Loucy (cell line): Measurements from ENCODE around the gene HBE1.

Experiments used
- H2AFZ ChIP-seq: fragments of 200-600 bp; sonication (generic); 2 replicates; pipeline ENCODE4 v1.6.0; 2016; ENCODE audit warnings: antibody characterized with exemption, mild to moderate bottlenecking, low read length, moderate library complexity
- H3F3A ChIP-seq: fragments of 200-600 bp; 2 replicates; pipeline ENCODE4 v1.6.0; 2016; ENCODE audit warnings: antibody characterized with exemption, low read depth, mild to moderate bottlenecking
- H3K27me3 ChIP-seq: fragments of 200-600 bp; sonication (generic); 2 replicates; pipeline ENCODE4 v1.6.1; 2014; ENCODE audit warnings: low read length, mild to moderate bottlenecking; ENCODE audit not compliant: insufficient read depth, poor library complexity, severe bottlenecking
- H3K36me3 ChIP-seq: fragments of 200-600 bp; sonication (generic); 2 replicates; pipeline ENCODE4 v1.6.1; 2016; ENCODE audit warnings: low read length; ENCODE audit not compliant: insufficient read depth
- H3K4me1 ChIP-seq: fragments of 200-600 bp; sonication (generic); 2 replicates; pipeline ENCODE4 v1.5.1; 2014; ENCODE audit warnings: low read length, mild to moderate bottlenecking; ENCODE audit not compliant: insufficient read depth, poor library complexity, severe bottlenecking
- H3K4me2 ChIP-seq: fragments of 200-600 bp; sonication (generic); 2 replicates; pipeline ENCODE4 v1.6.0; 2014; ENCODE audit warnings: antibody characterized with exemption, low read length, low read depth, mild to moderate bottlenecking; ENCODE audit not compliant: poor library complexity, severe bottlenecking
- H3K4me3 ChIP-seq: fragments of 200-600 bp; sonication (generic); 2 replicates; pipeline ENCODE4 v1.5.1; 2014; ENCODE audit warnings: low read length, mild to moderate bottlenecking, mixed read lengths; ENCODE audit not compliant: poor library complexity, severe bottlenecking
- H3K79me2 ChIP-seq: fragments of 200-600 bp; sonication (generic); 2 replicates; pipeline ENCODE4 v1.6.1; 2014; ENCODE audit warnings: low read length; ENCODE audit not compliant: insufficient read depth
- H3K9ac ChIP-seq: fragments of 200-600 bp; sonication (generic); 2 replicates; pipeline ENCODE4 v1.6.0; 2014; ENCODE audit warnings: mild to moderate bottlenecking, low read depth, low read length, moderate library complexity; ENCODE audit not compliant: poor library complexity, severe bottlenecking
- H3K9me2 ChIP-seq: fragments of 200-600 bp; sonication (generic); replicated peaks from 2 replicates; pipeline ENCODE4 v1.6.1; 2016; ENCODE audit warnings: low read depth, low read length, mixed read lengths
- H3K9me3 ChIP-seq: fragments of 200-600 bp; sonication (generic); 2 replicates; pipeline ENCODE4 v1.6.1; 2014; ENCODE audit warnings: mild to moderate bottlenecking, antibody characterized with exemption, low read length, low read depth; ENCODE audit not compliant: insufficient read depth
- H4K20me1 ChIP-seq: fragments of 200-600 bp; sonication (generic); 2 replicates; pipeline ENCODE4 v1.6.0; 2014; ENCODE audit warnings: antibody characterized with exemption, low read length, mild to moderate bottlenecking; ENCODE audit not compliant: insufficient read depth, poor library complexity, severe bottlenecking
- EZH2phosphoT487 ChIP-seq: fragments of 200-600 bp; IDR thresholded peaks from 2 replicates; pipeline ENCODE4 v1.6.1; 2018; ENCODE audit warnings: antibody characterized with exemption, mild to moderate bottlenecking, moderate library complexity, borderline replicate concordance
- TF ChIP-seq, protein P1 (sequence below): fragments of 200-600 bp; sonication (generic); conservative IDR thresholded peaks from 2 replicates; pipeline ENCODE4 v1.5.1; 2014; ENCODE audit warnings: mild to moderate bottlenecking, antibody characterized with exemption, low read length

HBE1 gene

DNA sequence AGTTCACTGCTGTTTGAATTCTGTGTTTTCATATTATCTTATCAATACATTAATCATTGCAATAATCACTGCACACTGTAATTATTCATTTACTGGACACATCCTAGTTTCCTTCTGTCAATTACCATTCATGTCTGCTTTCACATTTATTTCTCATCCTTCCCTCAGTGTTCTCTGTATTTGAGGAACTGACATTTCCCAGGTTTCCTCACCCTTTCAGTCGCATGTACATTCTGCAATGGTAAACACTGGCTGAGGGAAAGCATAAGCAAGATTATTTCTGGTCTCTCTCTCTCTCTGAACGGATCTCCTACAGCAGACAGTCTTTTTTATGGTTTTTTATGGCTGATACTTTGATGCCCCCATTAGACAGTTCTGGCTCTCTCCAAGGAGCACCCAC, 31.3 kb downstream of the HBE1 start:
- Histone ChIP-seq H3K27me3 (no peaks in the 10 kb centered on the region), H4K20me1 (no peaks in the 10 kb centered on the region), H3F3A (no peaks in the 10 kb centered on the region), H3K9me2 (no peaks in the 10 kb centered on the region), H3K79me2 (no peaks in the 10 kb centered on the region), H3K4me1 (no peaks in the 10 kb centered on the region), H3K4me3 (no peak overlapping the region), H3K9ac (no peak overlapping the region), H3K9me3 (no peaks in the 10 kb centered on the region), H3K36me3 (no peaks in the 10 kb centered on the region), H3K4me2 (no peak overlapping the region), H2AFZ (no peak overlapping the region)
- TF ChIP-seq EZH2phosphoT487 = no peak
- TF ChIP-seq, protein P1, sequence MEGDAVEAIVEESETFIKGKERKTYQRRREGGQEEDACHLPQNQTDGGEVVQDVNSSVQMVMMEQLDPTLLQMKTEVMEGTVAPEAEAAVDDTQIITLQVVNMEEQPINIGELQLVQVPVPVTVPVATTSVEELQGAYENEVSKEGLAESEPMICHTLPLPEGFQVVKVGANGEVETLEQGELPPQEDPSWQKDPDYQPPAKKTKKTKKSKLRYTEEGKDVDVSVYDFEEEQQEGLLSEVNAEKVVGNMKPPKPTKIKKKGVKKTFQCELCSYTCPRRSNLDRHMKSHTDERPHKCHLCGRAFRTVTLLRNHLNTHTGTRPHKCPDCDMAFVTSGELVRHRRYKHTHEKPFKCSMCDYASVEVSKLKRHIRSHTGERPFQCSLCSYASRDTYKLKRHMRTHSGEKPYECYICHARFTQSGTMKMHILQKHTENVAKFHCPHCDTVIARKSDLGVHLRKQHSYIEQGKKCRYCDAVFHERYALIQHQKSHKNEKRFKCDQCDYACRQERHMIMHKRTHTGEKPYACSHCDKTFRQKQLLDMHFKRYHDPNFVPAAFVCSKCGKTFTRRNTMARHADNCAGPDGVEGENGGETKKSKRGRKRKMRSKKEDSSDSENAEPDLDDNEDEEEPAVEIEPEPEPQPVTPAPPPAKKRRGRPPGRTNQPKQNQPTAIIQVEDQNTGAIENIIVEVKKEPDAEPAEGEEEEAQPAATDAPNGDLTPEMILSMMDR = no peak

- H3F3A ChIP-seq = no peaks in the 10 kb centered on the region
- H3K27me3 ChIP-seq = no peaks in the 10 kb centered on the region
- TF ChIP-seq, protein P1 = no peak
- no peak for TF ChIP-seq EZH2phosphoT487
- H3K4me2 ChIP-seq = no peak overlapping the region
- H3K4me3 ChIP-seq = no peak overlapping the region
- no peaks in the 10 kb centered on the region for H3K9me2 ChIP-seq
- no peak overlapping the region for H3K9ac ChIP-seq
- H3K36me3 ChIP-seq = no peaks in the 10 kb centered on the region
- H3K4me1 ChIP-seq = no peaks in the 10 kb centered on the region
- no peaks in the 10 kb centered on the region for H3K9me3 ChIP-seq
- no peaks in the 10 kb centered on the region for H4K20me1 ChIP-seq
- H2AFZ ChIP-seq = no peak overlapping the region
- H3K79me2 ChIP-seq = no peaks in the 10 kb centered on the region
Observed at GRCh38 chr11:5237420-5237819, 32.3 kb downstream of the HBE1 start.

GRCh38 chr11:5235364-5236095, 34.2 kb downstream of the HBE1 start:
- no peaks in the 10 kb centered on the region for H4K20me1 ChIP-seq
- H3F3A ChIP-seq = no peaks in the 10 kb centered on the region
- H3K4me1 ChIP-seq = no peaks in the 10 kb centered on the region
- no peak overlapping the region for H3K4me3 ChIP-seq
- no peak overlapping the region for H2AFZ ChIP-seq
- no peaks in the 10 kb centered on the region for H3K79me2 ChIP-seq
- no peak overlapping the region for H3K9ac ChIP-seq
- no peaks in the 10 kb centered on the region for H3K36me3 ChIP-seq
- no peaks in the 10 kb centered on the region for H3K9me2 ChIP-seq
- H3K4me2 ChIP-seq = no peak overlapping the region
- H3K9me3 ChIP-seq = no peaks in the 10 kb centered on the region
- H3K27me3 ChIP-seq = no peaks in the 10 kb centered on the region
- TF ChIP-seq, protein P1 = no peak
- no peak for TF ChIP-seq EZH2phosphoT487
